ENCODE measurements around the gene ARR3.
"Not testable (repeated sequence)": the region's sequence is repeated elsewhere in the genome, so short reads cannot be mapped to it uniquely, and the experiment has no call there.

Gene ARR3

GRCh38 chrX:70280573-70280972, 12.4 kb downstream of the ARR3 start:
- no peak for DNase-seq (ENCODE audit: low spot score)

- DNase-seq (ENCODE audit: low spot score), result no peak
Measured at GRCh38 chrX:70281951-70282350, 13.8 kb downstream of the ARR3 start, which contains the start of gene RAB41. RAB41 (plus strand) TSS chrX:70282172; CDS start chrX:70282218, 46 bp downstream.

GRCh38 chrX:70289168-70289792, 21.1 kb downstream of the ARR3 start:
- DNase-seq (ENCODE audit: low spot score), result peak; percentile 7

- DNase-seq (ENCODE audit: low spot score), result peak; percentile 96
Measured at GRCh38 chrX:70289793-70290770, 21.9 kb downstream of the ARR3 start, which contains the start of the genes KIF4A and PDZD11. KIF4A (plus strand) TSS chrX:70290104; CDS start chrX:70290459, 355 bp downstream. PDZD11 (minus strand) TSS chrX:70289927; CDS start chrX:70289341, 586 bp downstream.

DNA sequence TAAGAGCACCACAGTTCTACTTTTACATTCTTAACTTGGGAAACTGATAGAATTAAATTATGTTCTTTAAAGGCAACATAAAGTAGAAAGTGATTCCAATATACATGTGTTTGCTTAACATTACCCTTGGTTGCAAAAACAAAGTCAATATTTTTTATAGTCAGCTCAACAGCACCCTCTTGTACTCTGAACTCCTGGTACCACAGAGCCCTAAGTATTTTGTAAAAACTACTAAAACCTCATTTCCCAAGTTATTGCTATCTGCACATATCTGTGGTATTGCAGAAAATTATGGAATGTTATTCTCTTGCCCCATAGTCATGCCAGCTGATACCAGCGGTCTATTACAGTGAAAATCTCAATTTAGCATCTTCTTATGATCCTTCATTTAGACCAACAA, 24.7 kb downstream of the ARR3 start:
- DNase-seq (ENCODE audit: low spot score), result no peak

DNA sequence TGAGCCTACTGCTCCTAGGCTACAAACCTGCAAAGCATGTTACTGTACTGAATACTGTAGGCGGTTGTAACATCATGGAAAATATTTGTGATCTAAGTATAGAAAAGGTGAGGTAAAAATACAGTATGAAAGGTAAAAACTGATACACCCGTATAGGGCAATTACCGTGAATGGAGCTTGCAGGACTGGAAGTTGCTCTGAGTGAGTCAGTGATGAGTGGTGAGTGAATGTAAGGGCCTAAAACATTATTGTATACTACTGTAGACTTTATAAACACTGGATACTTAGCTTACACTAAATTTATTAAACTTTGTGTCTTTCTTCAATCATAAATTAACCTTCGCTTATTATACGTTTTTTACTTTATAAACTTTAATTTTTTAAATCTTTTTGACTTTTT, 25.5 kb downstream of the ARR3 start:
- no peak for DNase-seq (ENCODE audit: low spot score)

DNA sequence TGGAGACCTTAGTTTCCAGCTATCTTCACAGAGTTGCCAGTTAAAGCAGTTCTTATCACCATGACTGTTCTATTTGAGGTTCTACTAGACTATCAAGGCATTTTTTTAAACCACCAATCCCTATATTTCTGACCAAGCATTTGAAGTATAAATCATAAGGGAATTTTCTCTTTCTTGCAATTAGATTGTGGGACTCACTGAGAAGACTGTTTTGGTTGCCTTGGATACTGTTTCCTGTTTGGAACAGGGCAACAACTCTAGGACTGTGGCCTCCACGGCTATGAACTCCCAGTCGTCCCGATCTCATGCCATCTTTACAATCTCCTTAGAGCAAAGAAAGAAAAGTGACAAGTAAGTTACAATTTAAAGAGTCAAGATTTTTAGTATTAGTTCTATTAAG, 33.6 kb downstream of the ARR3 start:
- DNase-seq (ENCODE audit: low spot score), result no peak

GRCh38 chrX:70313503-70313902, 45.4 kb downstream of the ARR3 start:
- no peak for DNase-seq (ENCODE audit: low spot score)

DNA sequence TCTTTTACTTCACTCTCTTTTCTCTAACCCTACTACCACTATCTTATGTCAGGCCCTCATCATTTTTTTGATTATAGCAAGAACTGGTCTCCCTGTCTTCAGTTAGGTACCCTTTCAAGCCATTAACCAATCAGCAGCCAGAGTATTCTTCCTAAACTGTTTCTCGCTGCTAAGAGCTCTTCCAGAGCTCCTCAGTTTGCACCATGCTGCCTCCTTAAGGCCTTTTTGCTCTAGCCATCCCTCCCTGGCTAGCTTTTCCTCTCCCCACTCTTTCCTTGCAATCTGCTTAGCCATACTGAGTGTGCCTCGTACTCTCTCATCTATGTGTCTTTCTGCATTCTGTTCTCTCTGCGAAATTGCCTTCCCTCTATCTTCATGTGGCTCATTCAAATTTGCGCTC, 54.6 kb downstream of the ARR3 start:
- DNase-seq (ENCODE audit: low spot score), result no peak

DNA sequence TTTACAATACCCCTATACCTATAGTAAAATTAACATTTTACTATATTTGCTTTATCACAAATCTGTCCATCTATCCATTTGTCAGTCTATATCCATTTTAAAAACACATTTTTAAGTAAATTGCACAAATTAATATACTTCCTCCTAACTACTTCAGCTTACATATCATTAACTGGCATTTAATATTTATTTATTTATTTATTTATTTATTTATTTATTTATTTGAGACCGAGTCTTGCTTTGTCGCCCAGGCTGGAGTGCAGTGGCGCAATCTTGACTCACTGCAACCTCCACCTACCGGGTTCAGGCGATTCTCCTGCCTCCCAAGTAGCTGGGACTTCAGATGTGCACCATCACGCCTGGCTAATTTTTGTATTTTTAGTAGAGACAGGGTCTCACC, 55.5 kb downstream of the ARR3 start:
- not testable (repeated sequence) for DNase-seq (ENCODE audit: low spot score)

DNA sequence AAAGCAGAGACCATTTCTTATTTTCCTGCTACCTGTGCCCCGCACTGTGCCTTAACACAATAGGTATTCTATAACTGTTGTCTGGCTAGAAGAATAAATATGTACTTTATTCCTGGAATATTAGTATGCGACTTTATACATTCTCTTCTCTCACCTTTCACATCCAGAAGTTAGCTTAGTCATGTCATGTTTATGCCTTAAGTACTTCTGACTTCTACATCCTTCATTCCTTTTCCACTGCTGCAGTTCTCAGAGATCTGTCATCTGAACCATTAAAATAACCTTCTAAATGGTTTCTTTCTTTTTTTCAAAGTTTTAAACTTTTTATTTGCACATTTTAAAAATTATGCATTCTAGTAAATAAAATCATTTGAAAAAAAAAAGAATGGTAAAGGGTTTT, 56.2 kb downstream of the ARR3 start:
- no peak for DNase-seq (ENCODE audit: low spot score)

DNA sequence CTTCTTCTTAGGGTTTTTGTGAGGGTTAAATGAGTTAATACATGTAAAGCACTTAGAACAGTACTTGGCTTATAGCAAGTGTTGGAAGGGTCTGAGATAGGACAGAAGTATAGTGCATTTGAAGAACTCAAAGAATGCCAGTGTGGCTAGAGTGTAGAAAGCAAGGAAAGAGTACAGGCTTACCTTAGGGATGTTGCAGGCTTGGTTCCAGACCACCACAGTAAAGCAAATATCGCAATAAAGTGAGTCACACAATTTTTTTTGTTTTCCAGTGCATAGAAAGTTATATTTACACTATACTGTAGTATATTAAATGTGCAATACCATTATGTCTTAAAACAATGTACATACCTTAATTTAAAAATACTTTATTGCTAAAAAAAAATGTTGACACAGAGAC, 63.0 kb downstream of the ARR3 start:
- DNase-seq (ENCODE audit: low spot score), result no peak

All from COLO829 (cell line).